Naive thymus-derived CD4-positive, alpha-beta T cell (primary cell): Measurements from ENCODE around the gene MYT1. TPM values are rescaled to one million over a fixed set of nuclear protein-coding genes. Genes with fewer than 3 reads are reported as not detected.
A peak's percentile ranks its signal among the peaks of the same experiment; 100 is the strongest.

Source experiments
- ATAC-seq: fragments of 150-1000 bp; cut with Tn5 transposase; 2 replicates; pipeline ENCODE4 v1.10.0; 2021; ENCODE audit warnings: mild to moderate bottlenecking, moderate library complexity
- CTCF ChIA-PET: fragments of 350-600 bp; sonication (Branson Sonifier 250); formaldehyde crosslinking; loops from one replicate; lab custom pipeline; 2021; ENCODE audit warnings: antibody characterized with exemption; lab: Charles Lee
- POLR2A ChIA-PET: fragments of 350-600 bp; sonication (Branson Sonifier 250); formaldehyde crosslinking; loops from one replicate; lab custom pipeline; 2021; ENCODE audit warnings: antibody characterized with exemption, inconsistent platforms; lab: Charles Lee
- DNase-seq, 9 donors: peaks; one replicate each; pipeline versions ENCODE4 v3.0.0 to v3.0.0-alpha.2; 2020 to 2022; ENCODE audit warnings: mixed read lengths in 1 of 9
- H3K27ac ChIP-seq: one replicate; pipeline ENCODE4 v1.7.0; 2013; ENCODE audit warnings: mild to moderate bottlenecking, low read depth, low read length, moderate library complexity
- H3K27me3 ChIP-seq, 2 donors: one replicate each; pipeline ENCODE4 v1.7.0; 2013; ENCODE audit warnings: low read length in 2 of 2, mild to moderate bottlenecking in 2 of 2, moderate library complexity in 2 of 2; ENCODE audit not compliant: control insufficient read depth in 2 of 2, insufficient read depth in 2 of 2
- H3K36me3 ChIP-seq, 3 experiments: 1 replicate in 2 of 3; 2 replicates in 1 of 3; pipeline ENCODE4 v1.7.0; 2013; ENCODE audit warnings: low read length in 3 of 3, mild to moderate bottlenecking in 3 of 3, moderate library complexity in 1 of 3; ENCODE audit not compliant: insufficient read depth in 3 of 3, control insufficient read depth in 2 of 3
- H3K4me1 ChIP-seq, 2 donors: one replicate each; pipeline ENCODE4 v1.7.0; 2013; ENCODE audit warnings: low read length in 2 of 2, mild to moderate bottlenecking in 2 of 2, moderate library complexity in 1 of 2; ENCODE audit not compliant: control insufficient read depth in 2 of 2, insufficient read depth in 2 of 2
- H3K4me3 ChIP-seq: 2 replicates; pipeline ENCODE4 v1.7.0; 2013; ENCODE audit warnings: mild to moderate bottlenecking, low read length
- H3K9me3 ChIP-seq, 3 experiments: 1 replicate in 2 of 3; 2 replicates in 1 of 3; pipeline ENCODE4 v1.7.0; 2013; ENCODE audit warnings: low read length in 3 of 3; ENCODE audit not compliant: control insufficient read depth in 2 of 3
- H3K27ac Mint-ChIP-seq, 9 donors: one replicate each; pipeline ENCODE4 v1.8.0; 2020 to 2022; ENCODE audit warnings: mixed read lengths in 9 of 9, mild to moderate bottlenecking in 8 of 9, moderate library complexity in 5 of 9, inconsistent platforms in 2 of 9
- H3K27me3 Mint-ChIP-seq, 5 donors: one replicate each; pipeline ENCODE4 v1.8.0; 2021 to 2022; ENCODE audit warnings: mixed read lengths in 5 of 5, mild to moderate bottlenecking in 1 of 5
- H3K36me3 Mint-ChIP-seq, 5 donors: one replicate each; pipeline ENCODE4 v1.8.0; 2020 to 2022; ENCODE audit warnings: mixed read lengths in 5 of 5, mild to moderate bottlenecking in 3 of 5, inconsistent platforms in 1 of 5
- H3K4me1 Mint-ChIP-seq, 7 donors: one replicate each; pipeline ENCODE4 v1.8.0; 2020 to 2022; ENCODE audit warnings: mixed read lengths in 7 of 7, mild to moderate bottlenecking in 3 of 7, inconsistent platforms in 1 of 7
- H3K4me3 Mint-ChIP-seq, 10 donors: one replicate each; pipeline ENCODE4 v1.8.0; 2020 to 2022; ENCODE audit warnings: mild to moderate bottlenecking in 10 of 10, mixed read lengths in 10 of 10, moderate library complexity in 6 of 10, inconsistent platforms in 2 of 10
- H3K9me3 Mint-ChIP-seq, 11 donors: one replicate each; pipeline ENCODE4 v1.8.0; 2020 to 2022; ENCODE audit warnings: mixed read lengths in 11 of 11, mild to moderate bottlenecking in 4 of 11, inconsistent platforms in 1 of 11, moderate library complexity in 1 of 11
- intact Hi-C, 2 donors: fragments of 100-400 bp; cut with micrococcal nuclease; formaldehyde crosslinking; loops; one replicate each; pipeline ENCODE4 v1.15.1; 2023
- polyA plus RNA-seq, 2 donors: library from polyadenylated mRNA; unstranded; fragments of 300-500 nt; fragmentation: Illumina TruSeq; gene quantifications; one replicate each; pipeline ENCODE4 v1.2.3, GENCODE V29; 2021
- total RNA-seq, 6 experiments: library from RNA in 5 of 6; stranded (reverse) in 5 of 6; gene quantifications; 1 replicate in 5 of 6; 2 replicates in 1 of 6; pipeline ENCODE4 v1.2.3 and lab custom pipeline; 2021 to 2026

Gene MYT1
- total and polyA plus RNA-seq, 7 experiments from 2014 or later = not detected

GRCh38 chr20:64153410-64153809 lies 10.8 kb upstream of the MYT1 start:
- H3K27ac ChIP-seq = no peak overlapping the region
- H3K27ac Mint-ChIP-seq = no peak overlapping the region
- DNase-seq = no peak
- peaks cover 0 to 6% (median 0%) of the 10 kb centered on the region in 5 donors for H3K27me3 Mint-ChIP-seq
- no peak overlapping the region for H3K4me3 Mint-ChIP-seq
- no peaks in the 10 kb centered on the region for H3K36me3 ChIP-seq
- peaks cover 0 to 2% (median 0%) of the 10 kb centered on the region in 11 donors for H3K9me3 Mint-ChIP-seq
- no peaks in the 10 kb centered on the region for H3K9me3 ChIP-seq
- H3K4me3 ChIP-seq = no peak overlapping the region
- no peaks in the 10 kb centered on the region for H3K27me3 ChIP-seq
- H3K4me1 Mint-ChIP-seq = peaks cover 0 to 1% (median 0%) of the 10 kb centered on the region in 7 donors
- ChIA-PET CTCF (no interaction called here), POLR2A (no interaction called here)
- no peak for ATAC-seq
- intact Hi-C loops = no loop called here
- no peaks in the 10 kb centered on the region for H3K36me3 Mint-ChIP-seq
- H3K4me1 ChIP-seq = no peaks in the 10 kb centered on the region

- peaks cover 0 to 2% (median 0%) of the 10 kb centered on the region in 11 donors for H3K9me3 Mint-ChIP-seq
- Histone ChIP-seq H3K4me3 (no peak overlapping the region), H3K27me3 (no peaks in the 10 kb centered on the region), H3K9me3 (no peaks in the 10 kb centered on the region), H3K27ac (no peak overlapping the region), H3K4me1 (no peaks in the 10 kb centered on the region), H3K36me3 (no peaks in the 10 kb centered on the region)
- no peak overlapping the region for H3K27ac Mint-ChIP-seq
- no peak overlapping the region for H3K4me3 Mint-ChIP-seq
- DNase-seq (no peak), ATAC-seq (peak; percentile 14)
- H3K27me3 Mint-ChIP-seq = peaks cover 0 to 9% (median 2%) of the 10 kb centered on the region in 5 donors
- H3K4me1 Mint-ChIP-seq = peaks cover 0 to 1% (median 0%) of the 10 kb centered on the region in 7 donors
- H3K36me3 Mint-ChIP-seq = no peaks in the 10 kb centered on the region
- CTCF ChIA-PET = no interaction called here
- POLR2A ChIA-PET = no interaction called here
- intact Hi-C loops = no loop called here
These were observed 10.2 kb upstream of the MYT1 start for GRCh38 chr20:64153861-64154589.

GRCh38 chr20:64154590-64155257 lies 9.5 kb upstream of the MYT1 start:
- Histone ChIP-seq H3K4me1 (no peaks in the 10 kb centered on the region), H3K27me3 (peaks cover 0 to 6% of the 10 kb centered on the region in 2 donors), H3K9me3 (no peaks in the 10 kb centered on the region), H3K4me3 (no peak overlapping the region), H3K27ac (no peak overlapping the region), H3K36me3 (no peaks in the 10 kb centered on the region)
- Mint-ChIP-seq H3K27me3 (peaks cover 0 to 14% (median 5%) of the 10 kb centered on the region in 5 donors), H3K36me3 (no peaks in the 10 kb centered on the region), H3K4me3 (no peak overlapping the region), H3K9me3 (peaks cover 0 to 2% (median 0%) of the 10 kb centered on the region in 11 donors), H3K4me1 (peaks cover 0 to 1% (median 0%) of the 10 kb centered on the region in 7 donors), H3K27ac (no peak overlapping the region)
- ChIA-PET CTCF (no interaction called here), POLR2A (no interaction called here)
- intact Hi-C loops = no loop called here
- ATAC-seq (no peak), DNase-seq (no peak)

- Histone ChIP-seq H3K27ac (no peak overlapping the region), H3K4me1 (no peaks in the 10 kb centered on the region), H3K4me3 (no peak overlapping the region), H3K27me3 (peaks cover 0 to 6% of the 10 kb centered on the region in 2 donors), H3K9me3 (no peaks in the 10 kb centered on the region), H3K36me3 (no peaks in the 10 kb centered on the region)
- H3K4me3 Mint-ChIP-seq = no peak overlapping the region
- CTCF ChIA-PET = no interaction called here
- POLR2A ChIA-PET = no interaction called here
- DNase-seq = no peak
- no peaks in the 10 kb centered on the region for H3K36me3 Mint-ChIP-seq
- no peak overlapping the region for H3K27ac Mint-ChIP-seq
- peaks cover 0 to 2% (median 0%) of the 10 kb centered on the region in 11 donors for H3K9me3 Mint-ChIP-seq
- no peak for ATAC-seq
- intact Hi-C loops = no loop called here
- peaks cover 0 to 1% (median 0%) of the 10 kb centered on the region in 7 donors for H3K4me1 Mint-ChIP-seq
- H3K27me3 Mint-ChIP-seq = peaks cover 3 to 19% (median 5%) of the 10 kb centered on the region in 5 donors
These were observed 8.8 kb upstream of the MYT1 start for GRCh38 chr20:64155258-64156135.

- H3K27me3 ChIP-seq = peaks cover 0 to 6% of the 10 kb centered on the region in 2 donors
- H3K4me1 ChIP-seq = no peaks in the 10 kb centered on the region
- H3K4me3 ChIP-seq = no peak overlapping the region
- H3K36me3 Mint-ChIP-seq = no peaks in the 10 kb centered on the region
- no peak overlapping the region for H3K27ac Mint-ChIP-seq
- ATAC-seq (no peak), DNase-seq (no peak)
- CTCF ChIA-PET = no interaction called here
- H3K9me3 ChIP-seq = no peaks in the 10 kb centered on the region
- no peaks in the 10 kb centered on the region for H3K36me3 ChIP-seq
- peaks cover 0 to 2% (median 0%) of the 10 kb centered on the region in 11 donors for H3K9me3 Mint-ChIP-seq
- H3K4me3 Mint-ChIP-seq = no peak overlapping the region
- no peak overlapping the region for H3K27ac ChIP-seq
- no peaks in the 10 kb centered on the region for H3K4me1 Mint-ChIP-seq
- intact Hi-C loops = no loop called here
- POLR2A ChIA-PET = no interaction called here
- peaks cover 7 to 25% (median 11%) of the 10 kb centered on the region in 5 donors for H3K27me3 Mint-ChIP-seq
These were observed 7.9 kb upstream of the MYT1 start for GRCh38 chr20:64156136-64156885.
